Measurements from ENCODE around the gene EBF4.

The EBF4 gene

DNA sequence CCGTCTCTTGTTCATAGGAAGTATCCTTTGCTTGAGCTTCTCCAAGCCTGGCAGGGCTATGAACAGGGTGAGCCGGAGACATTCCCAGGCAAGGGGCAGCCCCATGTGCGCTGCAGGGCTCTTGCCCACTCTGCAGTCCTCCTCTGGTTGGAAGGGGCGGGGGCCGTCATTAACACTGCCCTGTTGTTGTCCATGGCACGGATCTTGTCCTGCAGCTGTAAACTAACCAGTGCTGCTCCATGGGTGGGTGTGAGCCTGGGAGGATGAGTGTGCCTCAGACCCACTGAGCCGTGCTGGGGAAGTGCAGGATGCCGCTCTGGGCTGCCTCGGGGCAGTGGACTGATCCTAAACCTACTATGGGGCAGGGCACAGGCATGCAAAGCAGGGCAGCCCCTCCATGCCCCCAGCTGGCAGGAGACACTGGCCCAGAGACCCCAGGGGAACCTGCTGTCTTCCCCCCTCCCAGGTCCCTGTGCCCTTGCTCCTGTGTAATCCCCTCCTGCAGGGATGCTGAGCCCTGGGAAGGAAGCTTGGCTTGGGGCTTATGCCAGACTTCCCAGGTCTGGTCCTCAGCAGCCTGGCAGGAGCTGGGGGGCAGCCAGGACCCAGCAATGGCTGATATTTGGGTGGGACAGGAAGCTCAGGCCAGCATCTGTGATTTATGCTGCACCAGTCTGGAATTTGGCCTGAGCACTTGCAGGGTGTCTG, 8.5 kb downstream of the EBF4 start:
- no peak for DNase-seq

DNA sequence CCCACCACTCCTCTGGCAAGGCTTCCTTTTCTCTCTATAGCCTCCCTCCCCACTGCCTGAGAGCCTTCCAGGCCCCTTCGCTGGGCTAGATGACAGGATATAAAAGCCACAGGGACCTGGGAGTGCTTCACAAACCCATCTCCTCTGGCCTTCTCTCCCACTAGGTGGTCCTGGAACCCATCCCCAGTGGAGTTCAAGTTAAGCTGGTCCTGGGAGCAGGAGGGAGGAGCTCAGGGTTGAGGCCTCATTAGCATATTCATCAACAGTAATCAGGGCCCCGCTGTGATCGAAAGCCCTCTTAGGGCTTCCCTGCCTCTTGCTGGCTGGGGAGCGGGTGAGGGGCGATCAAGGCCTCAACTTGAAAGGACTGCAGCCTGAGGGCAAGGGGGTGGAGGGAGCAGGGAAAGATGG, 9.1 kb downstream of the EBF4 start:
- DNase-seq = no peak

DNA sequence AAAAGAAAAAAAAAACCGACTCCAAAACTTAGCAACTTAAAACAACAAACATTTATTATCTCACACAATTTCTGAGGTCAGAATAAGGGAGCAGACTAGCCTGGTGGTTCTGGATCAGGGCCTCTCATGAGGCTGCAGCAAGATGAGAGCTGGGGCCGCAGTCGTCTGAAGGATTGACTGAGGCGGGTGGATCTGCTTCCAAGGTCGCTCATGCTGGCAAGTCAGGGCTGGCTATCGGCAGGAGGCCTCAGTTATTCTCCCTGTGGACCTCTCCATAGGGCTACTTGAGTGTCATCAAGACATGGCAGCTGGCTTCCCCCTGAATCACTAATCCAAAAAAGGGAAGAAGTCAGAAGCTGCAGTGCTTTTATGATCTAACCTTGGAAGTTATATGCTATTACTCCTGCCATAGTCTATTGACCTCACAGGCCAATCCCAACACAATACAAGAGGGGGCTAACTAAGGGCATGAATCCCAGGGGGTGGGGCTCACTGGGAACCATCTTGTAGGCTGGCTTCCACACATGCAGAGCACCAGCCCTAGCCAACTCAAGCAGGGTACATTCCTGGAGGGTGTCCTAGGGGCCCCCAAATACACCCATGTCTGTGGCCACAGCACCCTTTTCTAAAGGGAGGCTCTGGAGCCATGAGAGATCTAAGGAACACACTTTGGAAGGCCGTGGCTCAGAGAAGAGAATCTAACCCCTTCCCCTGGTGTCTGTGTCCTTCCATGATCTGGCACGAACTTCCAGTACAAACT, 11.3 kb downstream of the EBF4 start:
- DNase-seq = no peak

DNA sequence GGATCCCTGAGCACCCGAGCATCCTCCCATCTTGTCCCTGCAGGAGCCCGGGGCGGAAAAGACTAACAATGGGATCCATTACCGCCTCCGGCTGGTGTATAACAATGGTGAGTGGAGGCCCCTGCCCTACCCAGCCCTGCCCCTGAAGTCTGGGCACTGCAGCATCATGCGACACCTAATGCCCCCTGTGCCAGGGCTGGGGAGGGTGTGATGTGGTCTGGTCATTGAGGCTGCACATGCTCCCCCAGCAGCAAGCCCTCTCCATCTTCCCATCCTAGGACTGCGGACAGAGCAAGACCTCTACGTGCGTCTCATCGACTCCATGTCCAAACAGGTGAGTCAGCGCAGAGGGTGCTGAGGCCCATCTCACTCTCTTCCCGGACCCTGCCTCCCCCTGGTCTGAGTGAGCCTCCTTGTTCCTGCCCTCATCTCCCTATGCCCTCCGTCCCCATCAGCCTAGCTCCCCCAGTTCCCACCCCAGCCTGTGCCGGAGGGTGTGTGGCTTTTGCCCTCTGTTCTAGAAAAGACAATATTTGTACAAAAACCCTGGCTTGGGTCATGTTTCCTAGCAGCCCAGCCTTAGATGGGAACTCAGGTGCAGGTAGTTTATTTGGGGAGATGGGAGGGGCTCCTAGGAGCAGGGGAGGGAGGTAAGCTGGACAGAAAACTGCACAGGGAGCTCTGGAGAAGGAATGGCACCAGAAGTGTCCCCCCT, 13.5 kb downstream of the EBF4 start:
- no peak for DNase-seq

DNA sequence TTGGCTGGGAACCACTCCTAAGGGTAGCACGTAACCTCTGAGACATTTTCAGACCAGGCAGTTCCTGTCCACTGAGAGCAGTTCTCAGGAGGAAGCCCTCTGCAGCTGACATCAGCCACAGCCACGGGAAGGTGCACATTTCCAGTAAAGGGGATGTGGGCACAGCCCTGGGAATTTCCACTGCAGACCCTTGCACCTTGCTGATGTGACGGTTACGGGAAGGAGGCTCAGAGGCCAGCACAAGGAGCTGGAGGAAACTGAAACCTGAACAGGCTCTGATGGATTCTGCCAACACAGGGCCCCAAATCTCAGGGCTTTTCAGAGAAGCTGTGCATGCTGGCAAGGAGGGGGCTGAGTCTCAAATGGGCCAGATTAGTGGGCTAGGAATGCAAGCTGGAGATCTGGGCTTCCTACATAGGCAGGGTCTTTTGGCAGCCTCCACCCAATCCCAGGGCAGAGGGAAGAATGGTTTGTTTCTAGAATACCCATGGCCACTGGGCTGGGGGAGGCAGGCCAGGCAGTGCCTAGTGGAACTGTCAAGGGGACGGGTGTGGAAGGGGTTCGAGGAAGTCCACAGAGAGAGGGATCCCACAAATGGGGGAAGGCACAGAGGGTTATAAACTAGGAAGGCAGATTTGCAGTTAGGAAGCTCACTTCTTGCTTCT, 14.2 kb downstream of the EBF4 start:
- DNase-seq = no peak

DNA sequence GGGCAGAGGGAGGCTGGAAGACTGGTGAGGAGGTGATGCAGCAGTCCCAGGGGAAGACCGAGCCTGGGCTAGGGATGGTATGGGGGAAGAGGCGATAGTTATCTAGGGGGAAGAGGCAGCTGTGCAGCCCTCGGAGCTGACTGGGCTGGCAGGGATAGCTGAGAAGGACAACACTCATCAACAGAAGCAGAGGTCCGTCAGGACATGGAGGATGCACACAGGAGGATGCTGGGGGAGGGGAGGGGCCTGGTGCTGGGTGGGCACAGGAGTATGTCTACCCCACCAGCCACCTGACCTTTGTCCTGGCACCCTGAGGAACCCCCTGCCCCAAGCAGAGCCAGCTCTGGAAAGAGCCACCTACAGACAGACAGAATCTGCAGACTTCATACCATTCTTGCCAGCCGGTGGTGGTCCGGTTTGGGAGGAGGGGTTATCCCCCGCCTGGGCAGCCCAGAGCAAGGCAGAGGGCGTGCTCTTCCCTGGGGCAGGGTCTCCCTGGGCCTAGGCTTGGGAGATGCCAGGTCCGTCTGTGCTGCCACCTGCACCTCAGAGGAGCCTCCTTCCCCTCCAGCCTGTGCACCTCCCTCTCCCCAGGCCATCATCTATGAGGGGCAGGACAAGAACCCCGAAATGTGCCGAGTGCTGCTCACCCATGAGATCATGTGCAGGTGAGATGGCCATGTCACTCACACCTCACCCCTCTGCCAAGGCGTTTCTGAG, 14.9 kb downstream of the EBF4 start:
- no peak for DNase-seq

DNA sequence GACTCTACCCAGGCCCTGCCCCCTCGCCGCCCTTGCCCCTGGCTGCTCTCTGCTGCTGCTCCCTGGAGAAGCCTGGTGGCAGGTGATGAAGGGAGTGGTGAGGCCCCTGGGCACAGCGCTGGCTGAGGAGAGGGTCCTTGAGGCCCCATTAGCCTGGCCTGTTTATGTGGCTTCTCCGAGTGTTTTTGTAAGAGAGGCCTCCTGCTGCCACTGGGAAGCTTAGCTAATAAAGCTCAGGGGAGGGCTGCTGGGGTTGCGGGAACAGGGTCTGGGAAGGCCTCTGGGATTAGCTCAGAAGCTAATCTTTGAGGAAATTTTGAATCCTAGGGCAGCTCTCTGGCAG, 15.5 kb downstream of the EBF4 start:
- no peak for DNase-seq

DNA sequence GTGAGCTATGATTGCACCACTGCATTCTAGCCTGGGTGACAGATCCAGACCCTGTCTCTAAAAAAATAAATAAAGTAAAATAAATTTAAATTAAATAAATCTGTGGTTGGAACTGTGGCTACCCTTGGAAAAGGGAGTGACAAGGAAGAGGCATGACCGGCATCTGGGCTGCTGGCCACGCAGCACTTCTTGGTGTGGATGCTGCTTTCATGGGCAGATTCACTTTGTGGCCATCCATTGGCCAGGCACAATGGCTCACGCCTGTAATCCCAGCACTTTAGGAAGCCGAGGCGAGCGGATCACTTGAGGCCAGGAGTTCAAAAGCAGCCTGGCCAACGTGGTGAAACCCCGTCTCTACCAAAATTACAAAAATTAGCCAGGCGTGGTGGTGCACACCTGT, 16.1 kb downstream of the EBF4 start:
- DNase-seq = no peak

DNA sequence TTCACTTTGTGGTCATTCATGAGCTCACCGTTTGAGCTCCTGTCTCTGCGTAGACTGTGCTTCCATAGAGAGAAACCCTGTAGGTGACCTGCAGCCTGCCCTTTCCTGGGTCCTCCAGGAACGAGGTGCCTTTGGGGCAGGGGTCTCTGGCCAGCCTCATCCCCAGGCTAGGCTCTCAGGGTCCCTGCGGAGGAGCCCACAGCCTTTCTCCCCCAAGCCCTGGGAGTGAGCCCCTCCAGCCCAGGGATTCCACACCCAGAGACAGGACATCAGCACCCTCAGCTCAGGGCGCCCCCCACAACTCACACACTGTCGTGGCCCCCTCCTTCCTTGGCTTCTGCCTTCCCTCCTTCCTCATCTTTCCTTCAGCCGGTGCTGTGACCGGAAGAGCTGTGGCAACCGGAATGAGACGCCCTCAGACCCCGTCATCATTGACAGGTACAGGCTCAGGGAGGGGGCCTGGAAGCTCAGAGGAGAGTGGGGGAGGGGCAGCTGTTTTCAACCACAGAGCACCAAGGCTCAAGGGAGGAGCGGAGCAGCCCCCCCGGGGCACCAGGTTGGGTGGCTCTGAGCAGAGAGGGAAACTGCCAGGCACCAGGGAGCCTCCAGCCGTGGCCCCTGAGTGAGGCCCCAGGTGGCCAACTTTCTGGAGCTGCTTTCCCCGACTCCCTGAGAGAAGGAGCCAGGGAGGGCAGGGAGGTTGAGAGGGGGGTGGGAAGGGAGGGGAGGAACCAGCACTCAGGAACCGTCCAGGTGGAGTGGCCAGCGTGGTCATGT, 16.8 kb downstream of the EBF4 start:
- no peak for DNase-seq

DNA sequence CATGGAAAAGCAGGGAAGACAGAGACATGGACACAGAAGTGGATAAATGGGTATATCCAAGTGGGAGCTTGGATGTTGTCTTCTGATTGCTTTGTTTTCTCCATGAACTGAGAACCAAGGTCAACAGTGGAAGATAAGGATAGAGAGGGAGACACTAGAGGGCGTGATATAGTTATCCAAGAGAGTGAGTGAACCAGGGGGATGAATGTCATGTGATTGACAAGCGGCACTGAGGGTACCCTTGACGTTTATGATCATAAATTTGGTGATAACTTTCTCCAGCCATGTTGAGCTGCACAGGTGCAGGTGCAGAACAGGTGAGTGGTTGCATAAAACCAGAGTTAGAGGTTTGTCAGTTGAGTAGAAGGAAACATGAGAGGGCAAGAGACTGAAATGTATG, 20.7 kb downstream of the EBF4 start:
- peak; percentile 74 for DNase-seq

DNA sequence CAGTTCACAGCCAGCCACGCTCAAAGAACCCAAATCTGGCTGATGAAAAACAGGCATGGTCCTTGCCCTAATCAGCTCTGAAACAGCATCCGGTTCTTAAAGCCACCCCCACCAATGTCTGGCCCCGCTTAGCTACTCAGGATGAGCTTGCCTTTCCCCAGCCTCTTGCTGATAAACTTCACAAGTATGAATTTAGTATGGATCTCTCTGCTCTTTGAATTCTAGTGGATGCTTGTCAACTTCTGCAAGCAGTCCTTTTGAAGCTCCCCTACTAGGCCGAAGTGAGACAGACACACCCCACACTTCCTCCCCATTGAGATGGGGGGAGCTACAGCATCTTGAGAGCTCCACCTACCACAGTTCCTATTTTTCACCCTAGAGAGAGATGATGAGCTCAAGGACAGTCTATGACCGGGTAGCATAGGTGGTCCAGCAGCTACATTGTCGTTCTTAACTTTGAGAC, 36.7 kb downstream of the EBF4 start:
- DNase-seq = peak; percentile 68

DNA sequence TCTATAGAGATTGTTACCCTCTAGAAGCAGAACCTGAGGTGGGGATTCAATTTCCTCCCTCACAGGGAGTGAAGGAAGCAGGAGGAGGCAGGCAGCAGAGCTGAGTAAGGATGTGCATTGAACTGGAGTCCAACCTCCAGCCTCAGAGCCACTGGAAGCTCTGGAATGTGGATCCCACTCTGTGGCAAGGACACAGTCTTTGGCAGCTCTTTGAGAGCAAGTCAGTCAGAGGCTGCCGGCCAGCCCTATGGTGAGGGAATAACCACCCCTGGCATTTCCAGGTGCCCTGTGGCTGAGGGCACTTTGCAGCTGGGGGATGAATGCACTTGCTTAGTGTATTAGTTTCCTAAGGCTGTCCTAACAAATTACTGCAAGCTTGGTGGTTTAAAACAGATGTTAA, 37.2 kb downstream of the EBF4 start:
- no peak for DNase-seq

DNA sequence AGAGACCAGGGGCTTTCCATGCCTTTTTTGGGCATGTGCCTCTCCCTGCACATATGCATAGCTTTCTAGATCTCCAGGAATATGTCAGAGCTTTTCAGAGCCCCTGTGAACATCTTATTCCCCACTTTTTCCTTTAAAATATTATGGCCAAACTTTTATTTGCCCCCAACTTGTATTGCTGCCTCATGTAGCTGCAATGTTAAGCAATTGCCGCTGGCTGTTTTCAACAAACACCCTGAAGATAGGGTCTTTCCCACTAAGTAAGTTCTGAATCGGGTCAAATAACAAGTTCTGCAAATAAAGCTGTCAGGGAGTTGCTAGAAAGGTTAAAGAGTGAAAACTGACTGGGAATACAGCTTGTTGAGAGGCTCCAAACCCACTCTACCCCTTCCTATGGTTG, 42.3 kb downstream of the EBF4 start:
- DNase-seq = no peak

DNA sequence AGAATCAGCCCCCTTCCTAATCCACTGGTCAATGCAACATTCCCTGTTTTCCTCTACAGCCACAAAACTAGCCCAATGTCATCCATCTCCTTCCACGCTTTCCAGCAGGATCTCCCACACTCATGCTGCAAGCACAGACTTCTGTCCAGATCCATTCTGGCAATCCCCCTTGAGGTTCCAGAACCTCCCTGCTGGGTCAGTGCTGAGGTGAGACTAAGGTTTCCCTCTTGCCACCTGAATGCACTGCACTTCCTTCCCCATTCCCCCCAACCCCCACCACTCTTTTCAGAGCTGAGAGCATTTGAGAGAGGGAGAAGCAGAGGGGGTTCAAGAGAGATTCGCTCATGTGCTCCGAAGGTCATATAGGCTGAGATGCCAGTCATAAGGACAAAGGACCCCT, 43.9 kb downstream of the EBF4 start:
- DNase-seq = no peak

DNA sequence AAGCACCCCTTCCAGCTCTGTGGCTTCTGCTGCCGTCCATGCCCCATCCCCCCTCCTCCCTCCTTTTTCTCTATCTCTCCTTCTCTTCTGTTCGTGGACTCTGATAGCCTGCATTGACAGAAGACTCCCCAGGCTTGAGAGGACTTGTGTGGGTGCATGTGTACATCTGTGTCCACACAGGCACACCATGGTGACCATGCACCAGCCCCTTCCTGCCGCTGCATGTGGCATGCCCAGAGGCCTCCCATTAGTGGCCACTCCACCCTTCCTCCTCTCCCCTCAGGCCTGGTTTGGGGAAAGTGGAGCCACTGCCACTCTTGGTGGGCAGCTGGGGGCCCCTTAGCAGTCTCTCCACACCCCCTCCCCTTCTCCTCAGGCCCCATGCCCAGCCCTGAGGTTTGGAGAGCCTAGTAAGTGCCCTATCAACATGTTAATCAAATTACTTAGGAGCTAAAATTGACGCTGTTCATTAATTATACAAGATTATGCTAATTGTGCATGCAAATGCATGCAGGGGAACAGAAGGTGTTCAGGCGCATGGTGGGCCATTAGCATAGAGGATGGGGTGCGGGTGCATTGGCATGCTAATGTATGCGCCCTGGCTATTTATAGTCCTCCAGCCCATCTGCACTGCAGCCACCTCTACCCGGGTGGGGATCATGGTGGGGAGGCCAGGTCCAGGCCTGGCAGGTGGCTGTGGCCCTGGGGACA, 45.9 kb downstream of the EBF4 start:
- DNase-seq = no peak

DNA sequence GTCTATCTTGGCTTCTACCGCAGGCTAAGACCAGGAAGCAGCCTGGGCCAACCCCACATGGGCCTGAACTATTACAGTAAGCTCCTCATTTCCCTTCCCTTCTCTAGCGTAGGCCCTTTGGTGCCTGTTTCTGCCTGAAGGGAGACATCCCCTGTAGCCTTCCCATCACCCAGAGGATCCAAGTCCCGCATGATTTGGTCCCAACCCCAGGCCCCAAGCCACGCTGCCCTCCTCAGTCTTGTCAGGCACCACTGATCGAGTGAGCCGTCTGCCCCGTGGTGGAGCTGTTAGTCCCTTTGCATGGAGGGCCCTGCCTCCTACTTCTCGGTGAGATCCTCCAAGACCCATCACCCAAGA, 46.4 kb downstream of the EBF4 start:
- no peak for DNase-seq

DNA sequence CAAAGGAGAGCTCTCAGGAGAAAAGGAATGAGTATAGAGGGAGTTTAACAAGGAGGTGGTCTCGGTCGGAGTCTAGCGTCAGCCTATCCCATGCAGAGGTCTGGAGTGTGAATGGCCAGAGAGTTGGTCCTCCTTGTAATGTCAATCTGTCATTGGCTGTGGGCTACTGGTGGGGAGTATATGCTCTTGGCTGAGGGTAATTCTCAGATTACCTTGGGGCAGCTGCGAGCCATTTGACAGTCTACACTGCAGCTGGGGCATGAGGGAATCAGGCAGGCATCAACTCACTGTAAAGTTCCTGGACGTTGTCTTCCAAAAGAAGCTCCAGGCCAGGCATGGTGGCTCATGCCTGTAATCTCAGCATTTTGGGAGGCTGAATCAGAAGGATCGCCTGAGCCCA, 48.1 kb downstream of the EBF4 start:
- DNase-seq = no peak

DNA sequence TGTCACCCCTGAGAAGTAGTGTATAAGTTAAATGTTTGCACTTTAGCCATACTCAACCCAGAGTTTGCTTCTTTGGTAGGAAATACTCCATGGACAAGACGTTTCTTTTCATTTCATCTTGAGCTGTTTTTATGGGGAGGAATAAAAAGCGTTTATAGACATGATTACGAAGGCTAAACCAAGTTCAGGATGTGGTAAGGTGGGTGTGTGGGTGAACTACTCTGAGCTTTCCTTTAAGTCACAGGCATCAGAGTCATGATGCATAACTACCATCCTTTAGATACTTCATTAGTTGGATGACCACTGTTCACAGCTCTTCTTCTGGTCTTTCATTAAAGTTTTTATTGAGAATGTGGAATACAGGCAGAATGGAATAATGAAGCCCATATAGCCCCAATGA, 48.9 kb downstream of the EBF4 start:
- DNase-seq = no peak

DNA sequence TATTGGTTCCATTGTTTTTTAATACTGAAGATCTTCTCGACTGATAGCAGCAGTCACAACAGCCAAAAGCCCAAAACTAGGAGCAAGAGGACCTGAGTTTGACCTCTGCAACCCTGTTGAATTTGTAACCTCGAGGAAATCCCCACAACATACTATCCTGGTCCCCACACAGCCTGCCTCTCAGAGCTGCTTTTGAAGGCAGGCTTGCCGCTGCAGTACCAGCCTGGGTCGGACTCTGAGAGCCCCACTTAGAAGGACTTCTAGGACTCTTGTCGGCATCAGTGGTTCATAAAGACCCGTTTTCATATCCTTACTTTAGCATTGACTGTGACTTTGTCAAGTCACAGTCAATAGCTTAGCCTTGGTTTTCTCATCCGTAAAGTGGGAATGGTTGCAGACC, 49.3 kb downstream of the EBF4 start:
- DNase-seq = no peak

DNA sequence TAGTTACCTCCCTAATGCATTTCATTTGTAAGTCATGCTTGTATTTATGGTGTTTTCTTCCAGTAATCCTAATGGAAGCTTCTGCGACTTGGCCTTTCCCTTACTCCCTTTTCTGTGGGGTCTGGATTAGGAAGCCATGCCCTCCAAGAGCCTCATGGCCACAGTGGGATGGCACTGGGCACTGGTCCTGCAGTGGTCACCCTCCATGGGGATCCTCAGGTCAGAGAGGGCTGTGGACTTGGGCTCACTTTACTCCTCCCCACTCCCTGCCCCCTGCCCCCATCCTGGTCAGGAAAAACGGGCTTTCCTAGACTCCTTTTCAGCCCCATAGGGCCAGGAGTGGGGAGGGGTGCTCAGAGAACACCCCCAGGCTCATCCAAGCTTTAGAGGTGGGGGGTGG, 49.9 kb downstream of the EBF4 start:
- no peak for DNase-seq

DNA sequence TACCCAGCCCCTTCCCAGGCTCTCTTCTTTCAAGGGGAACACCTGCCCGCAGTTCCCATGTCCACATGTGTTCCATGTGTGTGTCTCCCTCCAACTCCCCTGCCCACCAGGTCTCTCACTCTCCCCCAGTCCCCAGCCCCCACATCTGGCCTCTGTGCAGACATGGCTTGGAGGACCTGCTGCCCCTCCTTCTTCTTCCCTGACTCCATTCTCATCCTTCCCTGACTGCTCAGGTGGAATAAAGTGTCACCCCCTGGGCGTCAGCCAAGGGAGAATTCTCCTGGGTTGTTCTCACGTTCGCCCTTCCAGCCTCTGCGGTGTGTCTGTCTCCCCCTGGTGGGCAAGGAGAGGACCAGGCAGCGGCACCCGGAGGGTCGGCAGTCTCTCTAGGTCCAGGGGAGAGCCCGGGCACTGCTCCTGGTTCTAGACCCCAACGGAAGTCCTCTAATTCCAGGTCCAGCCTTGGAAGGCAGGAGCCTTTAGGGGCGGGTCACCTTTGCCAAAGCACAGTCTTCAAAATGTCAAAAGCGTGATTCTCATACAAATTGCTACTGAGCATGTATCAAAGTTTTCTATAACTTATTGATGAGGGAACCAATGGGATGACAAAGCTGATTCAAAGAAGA, 50.5 kb downstream of the EBF4 start:
- peak; percentile 85 for DNase-seq
